GM19193 (cell line): ENCODE results near the gene UTP3.

Experiments used
- POLR2A ChIP-seq: IDR thresholded peaks from 4 replicates; pipeline ENCODE4 v1.6.1; 2011; ENCODE audit not compliant: insufficient read depth, insufficient read length; ENCODE audit errors: extremely low read depth

Gene UTP3

DNA sequence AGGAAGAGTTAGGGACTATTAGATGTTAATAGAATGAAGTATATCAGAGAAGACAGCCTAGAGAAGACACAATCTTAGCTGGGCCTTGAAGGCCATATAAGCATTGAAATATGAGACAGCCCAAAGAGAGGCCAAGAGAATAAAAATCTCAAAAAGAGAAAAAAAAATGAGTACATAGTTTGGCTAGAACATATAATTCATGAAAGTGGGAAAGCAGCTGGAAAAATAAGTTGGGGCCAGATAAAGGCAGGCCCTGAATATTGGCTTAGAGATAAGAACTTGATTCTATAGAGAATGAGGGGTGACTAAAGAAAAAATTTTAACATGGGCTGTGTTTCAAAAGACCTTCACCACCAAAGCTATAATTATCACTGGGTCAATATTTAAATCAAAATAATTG is 7.4 kb upstream of the UTP3 start:
- no peak for TF ChIP-seq POLR2A

DNA sequence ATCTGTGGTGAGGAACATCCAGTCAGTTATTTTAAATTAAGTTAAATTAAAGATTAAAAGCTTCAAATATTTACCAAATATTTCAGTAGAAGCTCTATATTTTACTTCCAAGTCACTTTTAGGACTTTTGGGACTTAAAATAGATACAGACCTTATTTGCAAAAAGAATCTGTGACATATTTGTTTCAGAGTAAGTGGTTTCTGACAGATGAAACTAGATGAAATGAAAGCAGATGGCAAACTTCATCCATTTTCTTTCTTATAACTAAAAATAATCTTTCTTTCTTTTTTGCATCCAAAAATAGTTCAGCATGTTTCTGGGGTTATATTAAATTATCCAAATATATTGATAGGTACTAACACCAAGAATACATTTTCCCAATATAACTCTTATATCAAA is 6.6 kb upstream of the UTP3 start:
- TF ChIP-seq POLR2A, result no peak

DNA sequence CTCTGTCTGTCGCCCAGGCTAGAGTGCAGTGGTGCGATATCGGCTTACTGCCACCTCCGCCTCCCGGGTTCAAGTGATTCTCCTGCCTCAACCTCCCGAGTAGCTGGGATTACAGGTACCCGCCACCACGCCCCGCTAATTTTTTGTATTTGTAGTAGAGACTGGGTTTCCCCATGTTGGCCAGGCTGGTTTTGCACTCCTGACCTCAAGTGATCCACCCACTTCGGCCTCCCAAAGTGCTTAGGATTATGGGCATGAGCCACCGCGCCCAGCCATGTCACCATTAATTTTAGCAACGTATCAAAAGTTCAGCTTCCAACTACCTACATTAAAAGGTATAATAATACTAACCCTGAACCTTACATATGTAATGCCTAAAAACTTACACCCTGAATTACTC is 940 bp upstream of the UTP3 start:
- TF ChIP-seq POLR2A, result no peak

DNA sequence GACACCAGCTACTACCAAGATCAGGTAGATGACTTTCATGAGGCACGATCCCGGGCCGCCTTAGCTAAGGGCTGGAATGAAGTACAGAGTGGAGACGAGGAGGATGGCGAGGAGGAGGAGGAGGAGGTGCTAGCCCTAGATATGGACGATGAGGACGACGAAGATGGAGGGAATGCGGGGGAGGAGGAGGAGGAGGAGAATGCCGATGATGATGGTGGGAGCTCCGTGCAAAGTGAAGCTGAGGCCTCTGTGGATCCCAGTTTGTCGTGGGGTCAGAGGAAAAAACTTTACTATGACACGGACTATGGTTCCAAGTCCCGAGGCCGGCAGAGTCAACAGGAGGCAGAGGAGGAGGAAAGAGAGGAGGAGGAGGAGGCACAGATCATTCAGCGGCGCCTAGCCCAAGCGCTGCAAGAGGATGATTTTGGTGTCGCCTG is 481 bp downstream of the UTP3 start:
- no peak for TF ChIP-seq POLR2A

DNA sequence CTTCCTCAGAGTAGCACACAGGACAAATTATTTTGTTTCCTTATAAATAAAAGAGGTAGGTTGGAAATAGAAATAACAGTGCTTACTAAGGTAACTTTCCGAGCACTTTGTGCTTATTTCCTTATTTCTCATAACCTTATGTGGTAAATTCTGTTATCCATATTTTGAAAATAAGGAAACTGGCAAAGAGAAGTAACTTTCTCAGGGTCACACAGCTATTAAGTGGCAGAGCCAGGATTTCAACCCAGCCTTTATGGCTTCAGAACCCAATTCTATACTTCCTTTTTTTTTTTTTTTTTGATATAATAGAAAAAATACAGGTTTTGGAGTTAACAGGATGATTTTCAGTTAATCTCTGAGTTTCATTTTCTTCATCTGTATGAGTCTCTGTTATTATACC is 3.3 kb downstream of the UTP3 start:
- TF ChIP-seq POLR2A, result no peak

DNA sequence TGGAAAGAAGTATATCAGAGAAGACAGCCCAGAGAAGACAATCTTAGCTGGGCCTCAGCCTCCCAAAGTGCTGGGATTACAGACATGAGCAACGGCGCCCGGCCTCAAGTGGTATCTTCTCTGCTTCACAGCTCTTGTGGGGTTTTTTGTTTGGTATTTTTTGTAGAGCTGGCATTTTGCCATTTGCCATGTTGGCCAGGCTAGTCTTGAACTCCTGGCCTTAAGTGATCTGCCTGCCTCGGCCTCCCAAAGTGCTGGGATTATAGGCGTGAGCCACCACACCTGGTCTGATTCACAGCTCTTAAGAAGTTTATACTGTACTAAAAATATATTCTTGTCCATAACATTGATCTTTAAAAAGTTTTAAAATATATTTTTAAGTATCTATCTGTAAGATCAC is 12.4 kb downstream of the UTP3 start:
- TF ChIP-seq POLR2A, result no peak

DNA sequence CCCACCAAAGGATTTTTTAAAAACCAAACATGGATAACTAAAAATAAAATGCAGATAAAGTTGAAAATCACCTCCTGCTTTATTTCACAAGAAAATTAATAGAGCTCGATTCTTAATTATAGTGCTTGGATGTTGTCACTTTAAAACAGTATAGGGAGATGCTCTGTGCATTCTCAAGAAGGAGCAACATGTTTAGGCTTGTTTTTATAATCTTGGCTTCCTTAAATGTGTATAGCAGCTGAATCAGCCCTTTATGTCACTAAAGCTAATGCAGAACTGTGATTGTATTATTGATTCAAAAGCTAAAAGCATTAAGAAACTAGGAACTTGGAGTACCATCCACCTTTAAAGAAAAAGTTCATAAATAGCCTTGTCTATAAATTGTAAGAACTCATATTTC is 12.9 kb downstream of the UTP3 start:
- no peak for TF ChIP-seq POLR2A

DNA sequence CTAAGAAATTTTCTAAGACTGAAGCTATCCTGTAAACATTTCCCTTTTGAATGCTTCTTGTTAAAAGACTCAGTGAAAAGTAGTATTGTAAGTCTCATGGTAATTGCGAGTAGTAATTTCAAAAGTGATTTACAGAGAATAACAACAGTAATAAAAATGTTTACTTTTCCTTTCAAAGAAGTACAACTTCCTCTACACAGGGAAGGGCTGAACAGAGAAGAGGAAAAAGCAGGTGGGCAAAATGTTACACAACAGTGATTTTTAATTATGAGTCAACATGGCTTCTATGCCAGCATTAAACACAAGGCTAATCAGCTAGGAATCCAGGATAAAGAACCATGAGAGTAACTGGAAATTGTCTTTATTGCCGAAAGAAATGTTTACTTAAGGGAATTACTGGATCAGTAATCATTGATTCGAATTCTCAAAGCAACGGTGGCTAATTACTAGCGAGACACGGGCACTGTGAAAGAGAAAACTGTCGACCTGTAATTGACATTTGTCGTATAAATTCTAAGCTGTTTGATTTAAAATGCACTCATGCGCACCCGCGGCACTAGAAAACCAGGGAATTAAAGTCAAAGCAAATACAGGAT is 15.4 kb downstream of the UTP3 start:
- TF ChIP-seq POLR2A, result no peak

DNA sequence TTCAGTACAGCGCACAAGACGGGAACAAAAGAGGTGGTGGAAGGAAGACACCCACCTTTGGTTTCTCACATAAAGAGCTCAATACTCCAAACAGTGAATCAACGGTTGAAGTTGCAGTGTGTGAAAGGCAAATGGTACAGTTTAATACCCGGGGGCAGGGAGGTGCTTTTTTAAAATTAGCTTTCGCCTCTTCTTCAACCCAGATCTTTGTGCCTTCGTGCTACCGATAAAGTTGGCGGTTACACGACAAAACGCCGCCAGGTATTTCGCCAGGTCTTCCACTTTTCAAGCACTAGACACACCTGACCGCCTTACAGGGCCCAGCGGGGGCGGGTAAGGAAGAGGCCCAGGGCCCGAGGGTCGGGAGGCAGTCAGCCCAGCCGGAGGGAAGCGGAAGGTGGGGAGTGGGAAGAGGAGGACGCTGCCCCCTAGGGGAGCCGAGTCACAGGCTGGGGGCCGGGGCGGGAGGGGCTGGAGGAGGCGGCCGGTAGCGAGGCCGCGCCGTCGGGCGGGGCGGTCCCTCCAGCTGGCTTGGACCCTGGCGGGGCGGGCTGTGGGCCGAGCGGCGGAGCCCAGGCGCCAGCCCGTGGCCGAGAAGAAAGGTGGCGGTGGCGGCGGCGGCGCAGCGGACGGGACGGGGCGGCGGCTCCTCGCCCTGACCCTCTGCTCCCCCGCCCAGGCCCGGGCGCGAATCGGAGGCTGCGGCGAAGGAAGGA is 16.0 kb downstream of the UTP3 start:
- no peak for TF ChIP-seq POLR2A

DNA sequence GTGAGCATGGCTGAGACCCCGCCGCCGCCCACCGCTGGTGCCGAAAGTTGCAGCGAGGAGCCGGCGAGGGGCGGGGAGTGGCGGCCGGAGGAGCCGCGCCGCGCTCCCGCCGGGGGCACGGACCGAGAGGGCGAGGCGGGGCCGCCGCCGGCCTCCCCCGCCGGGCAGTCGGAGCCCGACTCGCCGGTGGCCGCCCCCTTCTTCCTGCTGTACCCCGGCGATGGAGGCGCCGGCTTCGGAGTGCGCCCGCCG is 16.5 kb downstream of the UTP3 start:
- TF ChIP-seq POLR2A, result no peak

DNA sequence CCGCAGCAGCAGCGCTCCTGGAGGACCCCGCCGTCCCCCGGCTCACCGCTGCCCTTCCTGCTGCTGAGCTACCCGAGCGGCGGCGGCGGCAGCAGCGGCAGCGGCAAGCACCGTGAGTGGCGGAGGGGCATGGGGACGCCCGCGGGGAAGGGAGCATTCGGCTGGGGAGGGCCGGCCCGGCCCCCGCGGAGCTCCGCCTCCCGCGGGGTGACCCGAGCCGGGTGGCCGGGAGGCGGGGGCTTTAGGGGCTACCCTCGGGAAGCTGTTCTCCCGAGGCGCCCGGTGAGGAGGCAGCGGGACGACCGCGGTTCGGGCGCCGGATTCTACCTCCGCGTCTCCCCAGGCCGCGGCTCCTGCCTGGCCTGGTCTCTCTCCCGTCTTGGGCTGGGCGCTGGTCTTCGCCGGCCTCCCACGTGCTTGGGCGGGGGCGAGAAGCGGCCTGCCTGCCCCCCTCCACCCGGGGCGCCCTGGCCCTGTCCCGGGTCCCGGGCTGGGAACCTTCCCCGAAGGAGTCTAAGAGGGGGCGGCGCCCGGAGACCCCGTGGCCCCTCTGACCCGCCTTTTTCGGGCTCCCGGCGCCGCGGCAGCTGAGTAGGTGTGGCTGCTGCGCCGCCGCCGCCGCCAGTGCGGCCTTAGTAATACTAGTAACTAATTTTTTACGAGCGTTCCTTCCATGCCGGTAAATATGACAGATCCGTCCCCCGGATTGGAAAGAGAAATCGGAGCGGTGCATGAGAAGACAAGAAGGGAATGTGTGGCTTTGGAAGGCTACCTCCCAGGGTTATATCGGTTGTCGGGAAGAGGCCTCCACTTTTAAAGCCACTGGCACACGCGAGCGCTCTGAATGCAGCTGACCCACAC is 17.1 kb downstream of the UTP3 start:
- TF ChIP-seq POLR2A, result peak; percentile 47

DNA sequence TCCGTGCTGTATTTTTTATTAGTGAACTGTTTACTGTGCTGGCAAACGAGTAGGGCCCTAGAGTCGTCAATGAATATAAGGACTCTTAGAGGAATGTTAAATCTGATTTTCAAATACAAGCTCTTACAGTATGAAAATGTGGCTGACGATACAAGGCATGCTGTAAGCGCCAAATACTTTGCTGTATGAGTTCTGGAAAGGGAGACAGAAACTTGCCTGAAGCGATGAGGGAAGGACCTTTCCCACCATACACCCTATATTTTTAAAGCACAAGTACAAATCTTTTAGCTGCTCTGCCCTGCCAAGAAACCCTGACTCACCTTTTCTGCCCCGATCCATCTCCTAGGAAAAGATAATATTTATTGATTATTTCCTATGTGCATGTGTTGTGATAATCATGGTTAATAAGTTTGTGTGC is 17.7 kb downstream of the UTP3 start:
- no peak for TF ChIP-seq POLR2A

DNA sequence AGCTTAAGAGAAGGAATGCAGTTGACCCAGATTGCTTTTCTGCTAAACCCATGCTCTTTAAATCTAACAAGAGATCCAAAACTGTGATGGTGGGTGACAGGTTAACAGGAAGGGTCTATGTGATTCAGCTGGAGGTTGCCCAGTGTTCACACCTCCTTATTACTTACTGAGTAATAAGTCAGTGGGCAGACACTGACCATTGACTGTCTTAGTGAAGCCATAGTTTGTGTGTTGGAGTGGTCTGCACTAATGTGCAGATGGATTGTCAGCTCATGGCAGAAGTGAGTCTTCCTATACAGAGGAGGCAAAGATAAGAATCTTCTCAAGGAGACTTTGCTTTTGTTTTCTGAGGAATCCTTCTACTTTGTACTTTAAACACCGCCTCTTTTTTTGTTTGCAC is 18.2 kb downstream of the UTP3 start:
- TF ChIP-seq POLR2A, result no peak

DNA sequence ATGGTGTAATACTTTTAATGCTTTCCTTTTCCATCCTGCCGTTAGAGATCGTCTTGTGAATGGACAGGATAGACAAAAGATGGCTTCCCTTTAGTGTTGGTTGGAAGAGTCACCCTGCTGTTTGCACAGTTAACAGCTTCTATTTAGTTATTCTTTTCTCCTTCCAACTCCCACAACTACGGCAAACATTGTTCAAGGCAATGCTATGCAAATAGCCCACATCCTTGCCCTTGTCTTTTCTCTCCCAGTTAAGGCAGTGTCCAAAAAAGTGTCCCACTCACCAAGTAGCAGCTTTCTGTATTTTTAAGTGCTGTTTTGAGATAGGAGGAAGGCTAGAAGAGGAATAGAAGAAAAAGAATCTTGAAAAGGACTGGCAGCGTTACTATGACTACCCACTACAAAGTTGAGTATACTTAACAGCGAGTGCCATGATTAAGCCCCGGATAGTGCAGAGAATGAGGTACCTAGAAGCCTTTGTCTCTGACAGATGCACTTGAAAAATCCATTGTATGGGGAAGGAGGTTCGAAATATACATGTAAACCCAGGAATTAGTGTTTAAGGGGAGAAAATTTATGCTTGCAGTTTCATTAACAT is 21.4 kb downstream of the UTP3 start:
- no peak for TF ChIP-seq POLR2A

DNA sequence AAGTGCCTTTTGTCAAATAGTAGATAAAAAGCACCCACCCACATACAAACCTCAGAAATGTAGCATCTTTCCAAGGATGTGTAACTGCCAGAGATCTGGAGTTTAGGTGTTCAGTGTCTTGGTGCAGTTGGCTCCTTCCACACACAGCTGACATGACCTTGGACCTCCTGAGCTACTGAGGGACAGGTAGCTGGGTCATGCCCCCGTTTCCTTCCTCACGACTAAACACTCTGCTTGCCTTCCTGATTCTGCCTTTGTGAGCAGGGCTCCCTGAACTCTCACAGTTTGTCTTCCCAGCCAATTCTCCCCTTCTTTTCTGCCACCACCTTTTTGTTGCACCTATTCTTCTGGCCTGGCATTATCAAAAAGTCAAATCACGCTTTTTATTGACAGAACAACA is 23.3 kb downstream of the UTP3 start:
- TF ChIP-seq POLR2A, result no peak

DNA sequence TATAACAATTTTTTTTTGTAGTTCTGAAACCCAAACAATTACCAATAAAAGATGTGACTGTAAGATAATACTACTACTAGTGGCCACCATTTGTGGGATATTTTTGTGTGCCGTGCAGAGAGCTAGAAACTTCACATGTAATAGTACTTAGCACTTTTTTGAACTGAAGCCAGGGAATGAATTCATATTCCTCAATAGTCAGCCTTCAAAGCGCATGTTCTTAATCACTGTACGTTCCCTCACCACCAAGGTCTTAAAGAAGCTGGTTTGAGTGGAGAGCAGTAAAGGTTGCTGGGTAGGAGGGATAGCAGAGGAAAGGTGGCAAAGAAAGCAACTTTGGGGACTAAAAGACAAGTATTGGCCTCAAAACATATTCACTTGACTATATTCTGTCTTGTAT is 23.8 kb downstream of the UTP3 start:
- TF ChIP-seq POLR2A, result no peak

DNA sequence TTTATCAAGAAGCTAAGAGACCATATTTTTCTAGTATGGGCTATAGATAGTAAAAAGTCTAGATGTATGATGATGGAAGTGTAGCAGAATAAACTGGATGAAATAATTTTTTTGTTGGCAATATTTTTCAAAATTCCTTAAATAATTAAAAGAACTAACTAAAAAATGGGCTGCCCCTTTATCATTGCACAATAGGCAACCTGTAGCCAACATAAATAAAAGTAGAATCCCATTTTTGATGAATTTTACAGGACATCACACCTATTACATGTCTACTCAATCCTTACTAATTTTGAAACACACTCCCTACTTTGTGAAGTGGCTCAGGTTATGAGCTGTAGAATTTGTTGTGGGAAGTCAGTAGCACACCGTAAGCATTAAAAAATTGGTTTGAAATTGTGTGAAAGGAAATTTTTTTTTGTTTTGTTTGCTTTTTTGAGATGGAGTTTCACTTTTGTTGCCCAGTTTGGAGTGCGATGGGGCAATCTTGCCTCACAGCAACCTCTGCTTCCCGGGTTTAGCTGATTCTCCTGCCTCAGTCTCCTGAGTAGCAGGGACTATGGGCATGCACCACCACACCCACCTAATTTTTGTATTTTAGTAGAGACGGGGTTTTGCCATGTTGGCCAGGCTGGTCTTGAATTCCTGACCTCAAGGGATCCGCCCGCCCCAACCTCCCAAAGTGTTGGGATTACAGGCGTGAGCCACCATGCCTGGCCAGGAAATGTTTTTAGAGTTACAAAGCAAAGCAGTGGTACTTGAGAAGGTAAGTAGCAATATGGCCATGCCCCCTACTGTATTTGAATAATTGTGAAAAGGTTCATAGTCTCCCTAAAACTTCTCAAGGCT is 24.5 kb downstream of the UTP3 start:
- TF ChIP-seq POLR2A, result no peak
